Measurements from ENCODE around the gene PSMG2. TPM values are rescaled to one million over a fixed set of nuclear protein-coding genes. Genes with fewer than 3 reads are reported as not detected.
A peak's percentile ranks its signal among the peaks of the same experiment; 100 is the strongest.
"Not testable (repeated sequence)": the region's sequence is repeated elsewhere in the genome, so short reads cannot be mapped to it uniquely, and the experiment has no call there.

PSMG2 gene
- total RNA-seq, 1 donor from 2014 or later: 73.0 TPM

DNA sequence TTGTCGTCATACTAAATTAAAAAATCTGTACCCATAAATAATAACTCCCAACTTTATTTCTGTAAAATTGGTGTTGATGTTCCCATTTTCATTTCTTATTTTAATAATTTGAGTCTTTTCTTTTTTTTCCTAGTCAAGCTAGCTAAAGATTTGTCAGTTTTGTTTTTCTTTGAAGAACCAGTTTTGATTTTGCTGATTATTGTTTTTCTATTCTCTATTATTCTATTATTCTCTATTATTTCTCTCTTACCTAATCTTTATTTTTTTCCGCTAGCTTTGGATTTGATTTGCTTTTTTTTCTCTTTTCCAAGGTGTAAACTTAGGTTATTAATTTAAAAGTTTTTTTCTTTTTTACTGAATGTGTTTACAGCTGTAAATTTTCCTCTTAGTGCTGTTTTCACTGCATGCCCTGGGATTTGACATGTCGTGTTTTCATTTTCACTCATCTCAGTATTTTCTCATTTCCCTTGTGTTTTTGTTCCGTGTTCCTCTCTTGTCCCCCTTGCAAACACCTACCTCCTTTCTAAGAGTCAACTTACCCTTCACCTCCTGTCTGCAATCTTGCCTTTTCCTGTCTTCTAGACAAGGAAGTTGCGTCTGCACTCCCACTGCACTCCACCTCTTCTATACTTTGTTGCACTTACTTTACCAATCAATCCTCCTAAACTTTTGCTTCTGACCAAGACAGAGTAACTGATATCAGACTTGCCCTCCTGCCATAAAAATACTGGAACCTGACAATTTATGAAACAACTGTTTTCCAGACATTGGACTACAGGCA lies 18.8 kb downstream of the PSMG2 start:
- DNase-seq (ENCODE audit: low spot score): no peak

DNA sequence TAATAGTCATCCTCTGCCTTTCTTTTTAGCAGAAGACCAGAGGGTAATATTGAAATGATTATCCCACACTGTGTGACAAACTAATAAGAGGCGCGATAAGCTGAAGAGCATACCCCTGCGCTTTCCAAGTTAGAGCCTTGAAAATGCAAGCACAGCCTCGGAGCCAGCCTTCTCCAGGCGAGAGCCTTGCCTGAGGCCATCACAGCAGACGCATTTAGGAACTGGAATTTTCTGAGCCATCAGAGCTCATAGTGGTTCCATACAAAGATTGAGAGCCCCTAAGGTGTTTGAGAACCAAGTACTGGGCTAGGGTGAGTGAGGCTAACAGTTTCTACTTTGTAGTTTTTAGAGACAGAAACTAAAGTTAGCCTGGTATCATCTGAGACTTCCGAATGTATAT lies 19.9 kb downstream of the PSMG2 start:
- DNase-seq (ENCODE audit: low spot score): no peak

DNA sequence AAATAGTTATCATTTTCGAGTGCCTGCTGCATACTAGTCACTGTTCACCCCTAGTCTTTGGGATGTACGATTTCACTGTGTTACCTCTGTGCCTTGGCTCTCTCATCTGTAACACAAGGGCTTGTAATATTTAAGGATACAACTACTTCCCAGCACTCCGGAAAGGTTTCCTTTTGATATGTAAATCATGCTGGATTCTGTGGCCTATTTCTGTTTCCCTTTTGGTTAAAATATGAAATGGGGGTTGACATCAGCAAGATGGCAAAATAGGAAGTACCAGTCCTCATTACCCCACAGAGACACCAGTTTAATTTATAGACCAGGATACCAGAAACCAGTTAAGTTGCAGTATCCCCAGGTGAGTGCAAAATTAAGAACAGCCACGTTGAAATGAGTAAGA lies 23.5 kb downstream of the PSMG2 start:
- DNase-seq (ENCODE audit: low spot score): no peak

DNA sequence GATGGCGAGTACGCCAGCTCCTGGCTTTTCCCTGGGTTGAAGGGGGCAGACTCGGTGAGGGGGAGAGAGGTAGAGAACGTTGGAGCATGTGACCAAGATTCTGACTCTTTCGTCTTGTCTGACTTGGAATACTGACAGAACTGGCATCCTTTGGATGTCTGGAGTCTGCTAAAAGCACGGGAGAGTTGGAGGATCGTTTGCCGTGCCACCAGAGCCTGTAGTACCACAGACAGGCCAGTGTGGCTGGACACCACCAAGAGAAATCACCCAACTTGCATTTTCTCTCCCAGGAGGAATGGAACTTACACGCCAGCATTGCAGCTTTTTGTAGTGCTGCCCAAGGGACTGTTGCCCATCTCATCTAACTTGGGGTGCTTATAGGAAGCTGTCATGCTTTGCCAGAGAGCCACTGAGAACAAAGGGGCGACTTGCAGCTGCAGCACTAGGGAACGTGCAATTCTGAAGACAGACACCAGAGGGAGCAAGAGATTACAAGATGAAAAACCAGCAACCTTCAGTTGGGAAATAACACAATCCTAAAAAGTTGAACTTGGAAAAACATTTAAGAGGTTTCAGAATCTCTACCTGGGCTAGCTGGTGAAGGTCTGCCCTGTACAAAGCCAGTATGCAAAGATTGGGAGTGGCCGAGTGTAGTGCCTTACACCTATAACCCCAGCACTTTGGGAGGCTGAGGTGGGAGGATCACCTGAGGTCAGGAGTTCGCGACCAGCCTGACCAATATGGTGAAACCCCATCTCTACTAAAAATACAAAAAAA lies 24.1 kb downstream of the PSMG2 start:
- DNase-seq (ENCODE audit: low spot score): no peak

DNA sequence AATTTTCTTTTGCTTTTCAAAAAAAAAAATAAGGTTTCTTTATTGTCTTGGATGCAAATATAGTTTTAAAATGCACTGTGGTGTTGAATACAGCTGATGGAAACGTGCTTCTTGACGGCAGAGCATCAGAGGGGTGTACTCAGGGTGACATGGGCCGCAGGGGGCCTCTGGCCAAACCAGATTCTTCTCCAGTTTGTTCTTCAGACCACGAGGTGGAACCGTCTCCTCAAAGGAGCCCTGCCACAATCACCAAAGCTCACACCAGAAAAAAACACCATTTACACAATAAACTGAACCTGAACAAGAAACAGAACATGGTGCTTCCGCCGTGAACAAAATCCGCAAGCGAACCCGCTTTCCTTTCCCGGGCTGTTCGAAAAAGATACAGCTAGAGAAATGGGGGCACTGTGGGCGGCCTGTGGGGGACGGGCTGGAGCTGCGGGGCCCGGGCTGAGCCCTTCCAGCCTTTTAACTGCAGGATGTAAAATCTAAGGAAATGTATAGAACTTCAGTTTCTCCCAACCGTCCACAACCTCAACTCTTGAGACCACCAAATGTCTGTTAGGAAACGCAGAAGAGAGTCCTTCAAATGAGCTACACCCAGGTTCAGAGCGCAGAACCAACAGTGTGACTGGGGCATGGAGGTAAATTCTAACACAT lies 34.5 kb downstream of the PSMG2 start:
- no peak for DNase-seq (ENCODE audit: low spot score)

DNA sequence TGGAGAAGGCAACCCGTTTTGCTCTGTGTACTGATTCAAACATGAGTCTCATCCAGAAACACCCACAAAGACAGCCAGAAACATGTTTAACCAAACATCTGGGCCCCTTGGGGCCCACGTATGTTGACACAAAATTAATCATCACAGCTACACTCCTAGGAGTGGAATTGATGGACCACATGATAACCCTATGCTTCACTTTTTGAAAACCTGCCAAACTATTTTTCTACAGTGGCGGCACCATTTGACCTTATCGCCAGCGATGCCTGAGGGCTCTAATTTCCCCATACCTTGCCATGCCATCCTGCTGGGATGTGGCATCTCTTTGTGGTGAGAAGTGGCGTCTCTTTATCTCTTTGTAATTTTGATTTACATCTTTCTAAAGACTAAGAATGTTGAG lies 38.5 kb downstream of the PSMG2 start:
- DNase-seq (ENCODE audit: low spot score): no peak

DNA sequence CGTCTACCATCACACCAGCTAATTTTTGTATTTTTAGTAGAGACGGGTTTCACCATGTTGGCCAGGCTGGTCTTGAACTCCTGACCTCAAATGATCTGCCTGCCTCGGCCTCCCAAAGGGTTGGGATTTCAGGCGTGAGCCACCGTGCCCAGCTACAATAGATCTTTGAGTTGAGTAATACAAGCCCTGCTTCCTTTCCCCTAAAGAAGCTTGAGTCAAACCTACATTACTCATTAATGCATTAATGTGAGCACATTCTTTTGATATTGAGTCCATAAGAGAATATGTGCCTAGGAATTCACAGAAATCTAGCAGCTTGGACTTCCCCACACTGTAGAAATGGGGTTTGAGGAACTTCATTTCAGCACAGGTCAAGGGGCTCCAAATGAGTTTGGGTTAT lies 39.6 kb downstream of the PSMG2 start:
- no peak for DNase-seq (ENCODE audit: low spot score)

DNA sequence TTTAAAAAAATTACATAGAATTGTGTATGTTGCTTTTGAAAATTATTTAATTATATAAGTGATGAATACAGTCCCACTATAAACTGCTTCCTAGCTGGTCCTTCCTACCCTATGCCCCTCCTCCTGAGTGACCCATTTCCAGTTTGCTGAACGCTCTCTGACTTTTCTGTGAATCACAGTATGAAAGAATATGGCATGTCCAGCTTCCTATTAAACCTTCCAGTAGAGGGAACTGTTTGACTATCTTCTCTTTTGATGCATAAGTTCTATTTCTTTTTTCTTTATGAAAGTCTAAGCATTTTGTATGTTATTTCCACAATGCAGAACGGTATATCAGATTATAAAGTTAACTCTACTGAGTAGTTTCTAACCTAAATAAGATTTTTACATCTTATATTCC lies 41.3 kb downstream of the PSMG2 start:
- DNase-seq (ENCODE audit: low spot score): no peak

DNA sequence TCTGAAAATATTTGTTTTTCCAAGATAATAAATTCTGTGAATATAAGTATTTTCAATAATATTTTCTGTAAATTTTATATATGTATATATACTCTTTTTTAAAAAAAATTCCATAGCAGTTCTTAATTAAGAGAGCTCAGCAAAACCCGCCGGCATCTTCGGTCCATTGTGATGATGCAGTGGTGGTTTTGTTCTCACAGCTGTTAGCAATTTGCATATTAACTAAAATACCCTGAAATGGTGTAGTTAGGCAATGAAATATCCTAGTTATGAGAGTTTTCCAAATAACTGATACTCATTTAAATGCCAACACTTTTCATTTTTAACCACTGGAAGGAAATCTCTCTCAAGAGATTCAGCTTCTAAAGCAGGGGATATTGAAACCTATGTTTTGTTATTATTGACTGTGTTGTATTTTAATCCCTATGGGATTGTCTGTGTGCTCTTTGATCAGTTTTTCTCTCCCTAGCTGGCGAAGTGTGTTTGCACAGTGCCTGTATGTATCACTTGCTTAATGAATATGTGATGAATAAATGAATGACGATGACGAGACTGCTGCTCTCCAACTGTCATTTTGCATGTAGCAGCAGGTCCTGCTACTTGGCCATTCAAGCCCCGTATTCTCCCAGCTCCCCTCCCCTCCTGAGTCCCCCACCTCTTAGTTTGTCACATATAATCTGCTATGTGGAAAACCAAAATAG lies 42.4 kb downstream of the PSMG2 start:
- DNase-seq (ENCODE audit: low spot score): no peak

DNA sequence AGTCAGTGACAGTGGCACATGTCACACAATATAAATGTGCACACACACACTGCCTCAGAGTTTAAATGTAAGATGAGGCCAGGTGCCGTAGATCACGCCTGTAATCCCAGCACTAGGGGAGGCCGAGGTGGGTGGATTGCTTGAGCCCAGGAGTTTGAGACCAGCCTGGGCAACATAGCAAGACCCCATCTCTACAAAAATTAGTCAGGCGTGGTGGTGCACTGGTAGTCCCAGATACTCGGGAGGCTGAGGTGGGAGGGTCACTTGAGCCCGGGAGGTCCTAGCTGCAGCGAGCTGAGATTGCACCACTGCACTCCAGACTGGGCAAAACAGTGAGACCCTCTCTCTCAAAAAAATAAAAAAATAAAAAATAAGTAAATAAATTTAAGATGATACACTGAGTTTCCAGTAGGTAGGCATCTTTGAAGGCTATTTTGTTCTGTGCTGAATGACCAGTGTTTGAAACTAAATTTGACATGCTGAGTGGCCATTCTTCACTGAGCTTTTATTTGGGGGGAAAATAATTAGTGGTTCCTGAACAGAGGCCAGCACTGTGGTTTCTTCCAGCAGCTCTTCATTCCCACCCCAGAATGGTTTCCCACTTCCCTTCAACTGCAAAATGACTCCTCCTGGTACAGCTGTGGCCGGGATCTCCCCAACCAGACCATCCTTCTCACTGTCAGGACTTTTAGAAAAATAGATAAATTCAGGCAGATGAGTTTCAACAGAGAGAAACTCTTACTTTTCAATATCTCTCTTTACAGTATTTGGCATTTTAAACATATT lies 44.9 kb downstream of the PSMG2 start:
- DNase-seq (ENCODE audit: low spot score): no peak

DNA sequence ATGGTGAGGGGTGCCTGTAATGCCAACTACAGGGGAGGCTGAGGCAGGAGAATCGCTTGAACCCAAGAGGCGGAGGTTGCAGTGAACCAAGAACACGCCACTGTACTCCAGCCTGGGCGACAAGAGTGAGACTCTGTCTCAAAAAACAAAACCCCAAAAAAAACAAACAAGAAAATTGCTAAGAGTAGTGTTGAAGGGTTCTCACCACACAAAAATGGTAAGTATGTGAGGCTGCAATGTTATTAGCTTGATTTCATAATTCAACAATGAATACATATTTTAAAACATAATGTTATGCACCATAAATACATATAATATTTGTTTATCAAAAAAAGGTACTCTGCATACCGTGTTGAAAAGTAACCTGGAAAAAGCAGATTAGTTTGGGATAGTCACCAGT lies 45.8 kb downstream of the PSMG2 start:
- no peak for DNase-seq (ENCODE audit: low spot score)

DNA sequence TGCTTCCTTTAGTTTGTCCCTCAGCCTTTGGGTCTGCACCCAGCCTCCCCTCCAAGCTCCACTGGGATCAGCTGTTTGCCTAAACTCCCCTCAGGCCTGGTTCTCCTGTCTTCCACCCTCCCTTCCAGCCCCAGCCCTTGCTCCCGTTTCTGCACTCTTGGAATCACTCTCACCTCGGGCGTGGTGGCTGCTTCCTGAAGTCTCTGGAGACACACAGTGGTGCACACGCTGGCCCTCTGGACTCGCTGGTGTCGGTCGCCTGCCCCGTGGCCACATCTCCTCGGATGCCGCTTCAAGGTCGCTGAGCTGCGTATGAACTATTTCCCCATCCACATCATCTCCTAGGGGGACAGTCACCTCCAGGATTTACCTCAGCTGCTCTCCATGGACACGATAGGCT lies 46.3 kb downstream of the PSMG2 start:
- DNase-seq (ENCODE audit: low spot score): no peak

DNA sequence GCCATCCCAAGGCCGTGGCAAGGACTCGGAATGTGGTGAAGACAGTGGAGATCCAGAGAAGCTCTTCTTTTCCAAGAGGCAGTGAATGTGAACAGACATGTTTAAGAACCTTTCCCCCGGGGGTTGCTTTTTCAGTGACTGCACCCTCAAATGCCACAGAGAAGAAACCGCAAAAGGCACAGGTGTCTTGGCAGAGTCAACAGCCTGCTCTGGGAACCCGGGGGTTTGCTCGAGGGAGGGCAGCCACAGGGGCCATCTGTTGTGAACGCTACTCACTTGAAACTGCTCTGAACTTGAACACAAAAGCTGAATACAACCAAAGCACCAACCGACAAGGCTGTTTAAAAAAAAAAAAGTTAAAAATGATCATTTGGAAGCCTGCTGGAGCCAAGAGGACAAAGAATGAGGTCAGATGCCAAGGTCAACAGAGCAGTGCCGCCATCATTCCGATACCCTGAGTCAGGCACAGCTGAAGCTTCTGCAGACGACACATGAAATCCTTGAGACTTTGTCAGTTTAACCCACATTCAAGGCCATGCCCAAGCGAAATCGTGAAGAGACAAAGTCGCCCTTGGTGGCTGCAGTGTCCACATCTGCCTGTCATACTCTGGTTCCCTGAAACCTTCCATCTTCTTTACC lies 47.4 kb downstream of the PSMG2 start:
- DNase-seq (ENCODE audit: low spot score): no peak

DNA sequence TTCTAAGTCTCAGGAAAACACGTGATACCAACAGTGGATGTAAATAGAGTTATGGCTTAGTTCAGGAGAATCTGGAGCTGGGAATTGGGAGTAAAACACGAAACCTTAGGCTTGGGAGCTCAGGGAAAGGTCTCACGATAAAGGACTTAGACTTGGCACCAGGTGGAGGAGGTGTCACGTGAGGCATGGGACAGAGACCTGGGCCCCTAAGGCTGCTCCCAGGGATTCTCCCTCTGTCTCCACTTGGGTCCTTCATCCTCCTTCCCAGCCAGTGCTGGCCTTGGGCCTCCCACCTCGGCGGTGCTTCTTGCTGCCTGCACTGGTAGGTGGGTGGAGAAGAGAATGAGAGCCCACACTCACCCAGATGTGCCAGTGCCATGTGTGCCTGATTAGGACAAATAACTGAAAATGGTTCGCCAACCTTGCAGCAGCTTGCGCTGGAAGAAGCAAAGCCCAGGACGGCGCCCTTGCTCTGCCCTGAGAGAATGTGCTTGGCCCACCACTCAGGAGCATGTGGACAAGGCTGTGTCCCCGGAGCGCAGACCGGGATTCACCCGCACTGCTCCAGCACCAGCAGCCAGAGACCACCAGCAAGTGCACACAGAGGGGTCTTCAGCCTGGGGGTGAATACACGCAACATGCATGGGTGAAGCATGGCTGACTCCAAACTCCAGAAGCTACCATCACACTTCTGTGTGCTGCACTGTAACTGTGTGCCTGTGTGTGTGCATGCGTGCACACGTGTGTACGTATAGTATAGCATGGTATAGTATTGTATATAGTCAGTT lies 48.1 kb downstream of the PSMG2 start:
- DNase-seq (ENCODE audit: low spot score): no peak

DNA sequence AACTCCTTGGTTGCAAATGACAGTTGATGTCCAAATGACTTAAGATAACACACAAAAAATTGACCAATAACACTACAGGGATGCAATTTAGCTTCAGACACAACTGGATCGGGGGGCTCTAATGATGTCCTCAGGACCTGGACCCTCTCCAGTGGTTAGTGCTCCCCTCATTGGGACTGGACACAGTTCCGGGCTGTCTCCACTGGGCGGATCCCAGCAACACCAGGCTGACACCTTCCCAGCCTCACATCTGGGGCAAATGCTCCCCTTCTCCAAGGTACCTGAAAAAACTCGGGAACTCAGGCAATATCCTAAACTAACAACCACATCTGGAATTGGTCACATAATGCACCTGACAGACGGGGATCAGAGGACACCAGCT lies 48.7 kb downstream of the PSMG2 start:
- DNase-seq (ENCODE audit: low spot score): peak; percentile 8

DNA sequence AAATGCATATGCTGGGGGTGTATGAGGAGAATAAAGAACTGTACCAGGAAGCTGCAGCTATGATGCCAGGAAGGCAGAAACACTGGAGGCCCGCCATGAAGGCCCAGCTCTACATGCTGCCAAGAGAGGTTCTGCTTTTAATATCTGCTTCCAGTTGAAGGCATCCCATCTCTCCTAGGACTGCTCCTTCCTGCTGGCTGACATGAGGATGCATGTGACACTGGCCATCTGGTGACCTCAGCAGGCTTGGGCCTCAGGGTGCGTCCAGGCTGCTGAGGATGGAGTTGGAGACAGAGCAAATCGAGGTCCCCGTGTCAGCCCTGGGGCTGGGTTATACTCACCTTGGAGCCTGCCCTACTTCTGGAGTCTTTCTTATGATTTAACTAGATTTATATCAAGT lies 49.0 kb downstream of the PSMG2 start:
- DNase-seq (ENCODE audit: low spot score): peak; percentile 26

DNA sequence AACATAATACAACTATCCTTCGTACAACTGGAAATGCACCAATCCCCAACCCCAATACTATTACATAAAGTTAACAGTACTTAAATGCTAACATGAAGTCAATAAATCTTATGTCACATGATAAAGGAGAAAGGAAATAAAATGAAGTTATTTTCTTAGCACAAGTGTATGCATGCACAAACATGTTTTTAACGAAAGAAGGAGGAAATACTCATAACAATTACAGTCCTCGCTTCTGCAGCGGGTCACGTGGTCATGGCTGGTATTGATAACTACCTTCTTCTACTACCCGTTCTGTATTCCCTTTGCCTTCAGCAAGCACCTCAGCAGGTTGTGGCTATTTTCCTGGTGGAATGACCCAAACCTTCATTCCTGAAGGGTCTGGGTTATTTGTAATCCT lies 51.7 kb downstream of the PSMG2 start:
- DNase-seq (ENCODE audit: low spot score): no peak

DNA sequence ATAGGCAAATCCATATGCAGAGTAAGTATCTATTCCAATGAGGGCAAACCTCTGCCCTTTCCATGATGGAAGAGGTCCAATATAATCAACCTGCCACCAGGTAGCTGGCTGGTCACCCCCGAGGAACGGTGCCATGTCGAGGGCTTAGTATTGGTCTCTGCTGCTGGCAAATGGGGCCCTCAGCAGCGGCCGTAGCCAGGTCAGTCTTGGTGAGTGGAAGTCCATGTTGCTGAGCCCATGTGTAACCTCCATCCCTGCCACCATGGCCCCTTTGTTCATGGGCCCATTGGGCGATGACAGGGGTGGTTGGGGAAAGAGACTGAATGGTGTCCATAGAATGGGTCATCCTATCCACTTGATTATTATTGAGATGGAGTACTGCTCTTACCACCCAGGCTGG lies 52.8 kb downstream of the PSMG2 start:
- DNase-seq (ENCODE audit: low spot score): not testable (repeated sequence)

DNA sequence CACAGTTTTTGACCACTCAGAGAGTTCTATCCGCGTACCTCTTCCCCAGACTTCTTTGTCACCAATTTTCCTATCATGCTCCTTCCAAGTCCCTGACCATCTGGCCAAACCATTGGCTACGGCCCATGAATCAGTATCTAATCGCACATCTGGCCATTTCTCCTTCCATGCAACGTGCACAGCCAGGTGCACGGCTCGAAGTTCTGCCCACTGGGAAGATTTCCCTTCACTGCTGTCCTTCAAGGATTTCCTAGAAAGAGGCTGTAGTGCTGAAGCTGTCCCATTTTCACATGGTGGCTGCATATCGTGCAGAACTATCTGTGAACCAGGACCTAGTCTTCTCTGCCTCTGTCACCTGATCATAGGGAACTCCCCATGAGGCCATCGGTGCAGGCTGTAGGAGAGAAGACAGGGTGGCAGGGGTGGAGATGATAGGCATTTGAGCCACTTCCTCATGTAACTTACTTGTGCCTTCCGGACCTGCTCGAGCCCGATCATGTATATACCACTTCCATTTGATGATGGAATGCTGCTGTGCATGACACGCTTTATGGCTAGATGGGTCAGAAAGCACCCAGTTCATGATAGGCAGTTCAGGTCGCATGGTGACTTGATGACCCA lies 53.9 kb downstream of the PSMG2 start:
- not testable (repeated sequence) for DNase-seq (ENCODE audit: low spot score)

Data from mesenteric fat pad (tissue), 1 donor.